GM19351 (cell line): ENCODE measurements around the gene IL10RB.

Experiments used
- ATAC-seq: cut with Tn5 transposase; IDR thresholded peaks from one replicate; pipeline ENCODE4 v1.9.1; 2021; ENCODE audit warnings: mild to moderate bottlenecking, moderate library complexity; ENCODE audit not compliant: unreplicated experiment

The IL10RB gene

DNA sequence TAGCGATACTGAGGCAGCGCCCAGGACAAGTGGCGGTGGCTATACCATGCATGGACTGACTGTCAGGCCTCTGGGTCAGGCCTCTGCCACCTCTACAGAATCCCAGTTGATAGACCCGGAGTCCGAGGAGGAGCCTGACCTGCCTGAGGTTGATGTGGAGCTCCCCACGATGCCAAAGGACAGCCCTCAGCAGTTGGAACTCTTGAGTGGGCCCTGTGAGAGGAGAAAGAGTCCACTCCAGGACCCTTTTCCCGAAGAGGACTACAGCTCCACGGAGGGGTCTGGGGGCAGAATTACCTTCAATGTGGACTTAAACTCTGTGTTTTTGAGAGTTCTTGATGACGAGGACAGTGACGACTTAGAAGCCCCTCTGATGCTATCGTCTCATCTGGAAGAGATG lies 3.2 kb upstream of the IL10RB start:
- ATAC-seq = no peak

DNA sequence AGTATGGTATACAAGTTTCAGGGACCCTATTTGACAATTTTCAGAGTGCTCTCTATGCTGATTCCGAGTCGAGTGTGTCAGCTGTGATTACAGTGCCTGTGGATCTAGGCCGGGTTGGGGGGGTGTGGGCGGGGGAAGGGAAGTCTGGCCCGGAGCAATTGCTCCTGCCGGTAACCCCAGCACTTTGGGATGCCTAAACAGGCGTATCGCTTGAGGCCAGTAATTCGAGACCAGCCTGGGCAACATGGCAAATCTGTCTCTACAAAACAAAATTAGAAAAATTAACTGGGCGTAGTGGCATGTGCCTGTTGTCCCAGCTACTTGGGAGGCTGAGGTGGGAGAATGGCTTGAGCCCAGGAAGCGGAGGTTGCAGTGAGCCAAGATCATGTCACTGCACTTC lies 1.6 kb upstream of the IL10RB start:
- ATAC-seq = no peak

DNA sequence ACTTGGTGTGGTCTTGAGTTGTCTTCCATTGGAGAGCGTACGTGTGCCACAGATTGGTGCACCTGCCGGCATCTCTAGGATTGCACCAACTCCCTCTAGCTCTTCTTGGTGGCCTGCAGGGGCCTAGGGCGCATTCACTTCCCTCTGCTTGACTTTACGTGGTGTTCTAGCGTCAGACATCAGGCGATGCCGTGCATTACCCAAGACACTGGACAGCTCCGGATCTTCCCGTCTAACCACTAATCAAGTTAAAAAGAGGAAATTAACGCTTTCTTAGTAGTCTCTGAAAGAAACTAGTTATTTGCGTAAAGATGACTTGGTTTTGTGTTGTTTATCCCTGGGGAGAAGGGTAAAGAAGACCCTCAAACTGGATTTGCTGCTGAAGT lies 510 bp upstream of the IL10RB start:
- peak; percentile 36 for ATAC-seq

DNA sequence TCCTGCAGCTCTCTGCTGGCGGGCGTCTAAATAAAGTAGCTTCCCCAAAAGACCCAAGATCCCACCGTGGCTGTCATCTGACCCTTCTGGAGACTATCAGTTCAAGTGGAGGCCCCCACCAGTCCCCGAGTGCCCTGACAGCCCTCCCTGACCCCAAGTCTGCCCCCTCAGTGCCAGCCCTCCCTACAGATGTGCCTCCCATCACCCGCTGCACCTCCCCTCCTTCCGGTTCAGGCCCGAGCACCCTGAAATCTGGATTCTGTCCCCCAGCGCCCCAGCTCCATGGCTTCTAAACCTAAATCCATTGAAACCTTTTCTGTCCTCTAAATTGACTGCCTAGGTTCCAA lies 595 bp downstream of the IL10RB start:
- no peak for ATAC-seq

DNA sequence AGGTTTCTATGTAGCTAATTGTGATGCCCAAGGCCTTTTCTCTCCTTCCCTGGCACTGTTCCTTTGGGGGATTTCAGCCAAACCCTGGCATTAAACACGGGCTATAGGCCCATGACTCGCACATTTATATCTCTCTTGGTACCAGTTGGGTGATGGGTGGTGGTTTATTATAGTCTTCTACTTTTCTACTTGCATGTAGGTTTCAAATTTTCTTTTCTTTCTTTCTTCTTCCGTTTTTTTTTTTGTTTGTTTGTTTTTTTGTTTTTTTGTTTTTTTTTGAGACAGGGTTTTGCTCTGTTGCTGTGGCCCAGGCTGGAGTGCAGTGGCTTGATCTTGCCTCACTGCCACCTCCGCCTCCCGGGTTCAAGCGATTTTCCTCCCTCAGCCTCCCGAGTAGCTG lies 1.1 kb downstream of the IL10RB start:
- no peak for ATAC-seq

DNA sequence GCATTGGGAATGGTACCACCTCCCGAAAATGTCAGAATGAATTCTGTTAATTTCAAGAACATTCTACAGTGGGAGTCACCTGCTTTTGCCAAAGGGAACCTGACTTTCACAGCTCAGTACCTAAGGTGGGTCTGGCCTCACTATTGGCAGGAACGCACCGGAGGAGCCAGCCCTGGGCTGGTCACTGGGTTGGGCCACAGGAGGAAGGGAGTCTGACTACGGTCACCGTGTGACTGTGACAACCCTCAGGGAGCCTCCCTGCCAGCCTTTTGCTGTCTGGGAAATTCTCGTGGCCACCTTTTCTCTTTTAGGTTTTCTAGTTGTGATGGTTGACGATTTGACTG lies 2.2 kb downstream of the IL10RB start:
- no peak for ATAC-seq

DNA sequence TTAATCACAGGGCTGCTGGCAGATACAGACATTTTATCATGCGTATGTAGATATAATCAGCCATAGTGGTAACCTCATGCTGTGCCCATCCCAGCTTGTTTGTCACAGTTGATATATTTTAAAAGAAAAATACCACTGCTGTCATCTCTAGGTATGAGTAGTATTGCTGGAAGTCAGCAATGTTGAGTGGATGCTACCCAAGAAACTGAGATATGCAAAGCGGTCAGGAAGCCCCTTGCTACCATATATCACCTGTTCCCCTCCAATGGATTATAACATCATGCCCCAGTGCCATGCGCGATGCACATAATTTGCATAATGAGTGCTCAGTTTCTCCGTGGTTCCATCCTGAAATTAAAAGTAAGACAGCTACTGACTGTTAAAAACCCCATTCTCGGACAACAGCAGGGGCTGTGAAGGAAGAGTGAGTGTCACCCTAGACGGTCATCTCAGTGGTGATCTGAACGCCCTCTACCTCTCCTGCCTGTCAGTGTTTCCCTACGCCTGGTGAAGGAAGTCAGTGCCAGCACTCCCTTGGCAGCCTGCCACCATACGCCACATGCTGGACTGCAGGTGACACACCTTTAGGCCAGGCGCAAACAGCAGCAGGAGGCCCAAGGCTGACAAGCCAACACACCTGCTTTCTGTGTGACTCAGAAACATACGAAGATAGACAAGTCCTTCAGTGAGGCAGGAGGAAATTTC lies 2.7 kb downstream of the IL10RB start:
- ATAC-seq = peak; percentile 66

DNA sequence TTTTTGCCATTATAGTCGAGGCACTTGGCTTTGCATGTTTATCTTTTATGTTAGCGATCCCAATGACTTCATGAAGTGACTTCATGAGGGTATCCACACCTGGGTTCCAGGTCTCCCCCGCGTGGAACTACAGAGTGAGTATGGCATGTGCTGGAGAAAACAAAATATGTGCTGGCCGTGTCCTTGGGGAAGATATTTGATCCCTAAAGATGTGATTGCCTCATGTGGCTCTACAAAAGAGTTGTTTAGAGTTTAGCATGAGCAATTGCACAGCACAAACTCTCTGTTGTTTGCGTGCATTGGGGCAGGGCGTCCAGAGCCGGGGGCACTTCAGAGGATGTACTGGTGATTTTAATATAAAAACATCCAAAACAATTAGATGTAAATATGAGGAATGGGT lies 4.8 kb downstream of the IL10RB start:
- ATAC-seq = no peak

DNA sequence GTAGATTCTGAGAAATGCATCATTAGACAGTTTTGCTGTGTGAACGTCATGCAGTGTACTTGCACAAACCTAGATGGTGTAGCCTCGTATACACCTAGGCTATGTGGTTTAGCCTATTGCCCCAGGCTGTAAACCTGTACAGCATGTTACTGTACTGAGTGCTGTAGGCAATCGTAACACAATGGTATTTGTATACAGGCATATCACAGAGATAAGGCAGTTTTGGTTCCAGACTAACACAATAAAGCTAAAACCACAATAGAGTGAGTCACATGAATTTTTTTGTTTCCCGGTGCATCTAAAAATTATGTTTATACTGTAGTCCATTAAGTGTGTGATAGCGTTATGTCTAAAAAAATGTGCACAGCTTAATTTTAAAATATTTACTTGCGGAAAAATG lies 6.9 kb downstream of the IL10RB start:
- ATAC-seq = no peak

DNA sequence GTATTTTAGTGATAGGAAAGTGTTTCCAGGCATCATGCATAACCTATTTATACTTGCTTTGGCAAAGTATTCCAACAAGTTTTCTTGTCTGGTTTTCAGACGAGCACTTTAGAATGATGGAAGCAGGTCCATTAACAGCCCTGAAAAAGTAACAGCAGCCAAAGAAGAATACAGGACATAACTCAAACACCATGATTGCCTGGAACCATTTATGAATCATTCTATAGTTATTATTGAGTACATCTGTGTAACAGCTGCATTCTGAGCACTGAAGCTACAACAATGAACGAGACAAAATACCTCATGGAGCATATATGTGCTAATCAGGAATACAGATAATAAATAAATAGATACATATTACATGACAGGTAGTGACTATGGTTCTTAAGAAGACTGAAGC lies 12.6 kb downstream of the IL10RB start:
- no peak for ATAC-seq

DNA sequence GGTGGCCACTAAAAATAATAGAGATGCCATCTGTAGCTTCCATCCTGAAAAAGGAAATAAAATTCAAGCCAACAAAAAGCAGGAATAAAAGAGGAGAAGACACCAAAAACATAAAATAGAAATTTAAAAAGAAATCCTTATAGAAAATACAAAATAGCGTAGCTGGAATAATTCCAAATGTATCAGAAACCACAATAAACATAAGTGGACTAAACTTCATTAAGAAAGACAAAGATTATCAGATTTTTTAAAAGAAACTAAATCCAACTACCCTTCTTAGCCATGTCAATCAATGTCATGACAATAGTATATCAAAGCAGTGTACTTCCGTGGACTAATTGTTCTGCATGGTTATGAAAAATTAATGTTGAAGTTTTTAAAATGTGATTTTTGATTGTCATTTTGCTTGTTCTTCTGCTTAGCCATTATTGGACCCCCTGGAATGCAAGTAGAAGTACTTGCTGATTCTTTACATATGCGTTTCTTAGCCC lies 13.2 kb downstream of the IL10RB start:
- no peak for ATAC-seq

DNA sequence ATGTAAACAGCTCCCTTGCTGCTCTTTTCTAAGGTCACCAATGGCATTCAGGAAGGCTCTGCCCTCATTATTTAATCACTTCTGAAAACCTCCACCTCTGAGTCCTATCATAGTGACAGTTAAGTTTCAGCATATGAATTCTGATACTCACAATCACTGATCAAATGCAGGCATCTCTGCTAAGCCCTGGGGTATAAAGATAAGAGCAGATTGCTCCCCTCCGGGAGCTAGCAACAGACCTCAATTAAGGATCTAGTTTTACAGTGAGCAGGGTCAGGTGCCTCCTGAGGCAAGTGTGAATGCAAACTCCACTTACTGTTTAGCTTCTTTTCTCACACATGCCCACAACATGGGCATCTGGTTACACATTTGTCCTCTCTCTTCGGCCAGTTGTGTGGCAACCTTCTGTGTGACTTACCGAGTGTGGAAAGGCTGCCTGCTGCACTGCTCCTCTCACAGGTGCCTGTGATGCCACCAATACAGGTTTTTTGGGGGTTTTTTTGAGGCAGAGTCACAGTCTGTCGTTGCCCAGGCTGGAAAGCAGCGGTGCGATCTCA lies 15.0 kb downstream of the IL10RB start:
- no peak for ATAC-seq

DNA sequence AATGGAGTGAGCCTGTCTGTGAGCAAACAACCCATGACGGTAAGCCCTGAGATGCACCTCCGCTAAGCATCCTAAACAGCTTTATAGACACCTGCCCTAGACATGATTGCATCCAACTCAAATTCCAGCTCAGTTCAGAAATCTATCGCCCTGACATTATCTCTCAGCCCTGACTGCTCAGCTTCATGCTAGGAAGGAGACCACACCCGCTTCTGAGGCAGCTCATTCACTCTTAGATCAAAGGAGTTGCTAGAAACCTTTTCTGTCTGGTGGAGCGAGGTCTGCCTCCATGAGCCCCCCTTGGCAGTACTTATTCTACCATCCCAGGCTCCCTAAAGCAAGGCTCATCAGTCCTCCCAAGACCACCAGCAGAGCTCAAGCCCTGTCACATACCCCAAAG lies 17.0 kb downstream of the IL10RB start:
- ATAC-seq = no peak

DNA sequence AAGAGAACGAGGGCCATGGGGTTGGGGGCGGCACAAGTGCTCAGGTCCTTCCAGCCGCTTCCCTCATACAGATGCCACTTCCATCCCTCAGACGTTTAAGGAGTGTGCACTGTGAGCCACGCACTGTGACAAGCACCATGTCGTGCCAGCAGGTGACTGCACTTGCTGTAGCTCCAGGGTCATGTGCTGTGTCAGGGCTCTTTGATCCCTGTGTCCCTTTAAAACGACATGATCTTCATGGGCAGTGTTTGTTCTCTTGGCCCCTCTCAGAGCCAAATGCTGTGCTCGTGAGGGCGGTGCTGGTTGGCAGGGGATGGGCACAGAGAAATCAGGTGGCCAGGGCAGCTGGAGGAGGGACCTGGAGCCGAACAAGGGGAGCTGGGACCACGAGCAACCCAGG lies 19.9 kb downstream of the IL10RB start:
- ATAC-seq = no peak

DNA sequence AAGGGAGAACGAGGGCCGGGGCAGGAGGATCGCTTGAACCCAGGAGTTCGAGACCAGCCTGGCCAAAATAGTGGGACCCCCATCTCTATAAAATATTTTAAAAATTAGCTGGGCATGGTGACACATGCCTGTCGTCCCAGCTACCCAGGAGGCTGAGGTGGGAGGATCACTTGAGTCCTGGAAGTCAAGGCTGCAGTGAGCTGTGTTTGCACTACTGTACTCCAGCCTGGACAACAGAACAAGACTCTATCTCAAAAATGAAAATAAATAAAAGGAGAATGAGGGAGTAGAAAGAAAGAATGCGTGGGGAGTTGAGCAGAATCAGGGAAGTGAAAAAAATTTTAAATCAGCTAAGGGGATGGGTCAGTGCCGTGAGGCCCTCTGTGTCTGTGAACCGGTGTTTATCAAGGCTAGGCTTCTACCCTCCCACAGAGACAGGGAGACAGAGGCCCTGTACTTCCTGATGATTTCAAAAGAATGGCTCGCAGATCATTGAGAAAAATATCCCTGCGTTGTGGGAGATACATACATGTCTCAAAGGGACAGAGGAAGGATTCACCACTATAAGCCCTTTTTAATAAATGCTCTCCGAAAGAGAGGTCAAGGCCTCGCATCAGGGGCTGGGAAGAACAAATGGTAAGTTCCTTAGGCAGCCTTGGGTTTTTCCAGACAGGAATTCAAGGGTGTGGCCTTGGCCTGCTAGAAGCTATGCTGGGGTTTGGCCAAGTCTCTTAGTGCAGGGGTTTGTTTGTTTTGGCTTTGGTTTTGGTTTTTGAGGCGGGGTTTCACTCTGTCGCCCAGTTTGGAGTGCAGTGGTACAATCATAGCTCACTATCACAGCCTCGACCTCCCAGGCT lies 20.7 kb downstream of the IL10RB start:
- ATAC-seq = no peak

DNA sequence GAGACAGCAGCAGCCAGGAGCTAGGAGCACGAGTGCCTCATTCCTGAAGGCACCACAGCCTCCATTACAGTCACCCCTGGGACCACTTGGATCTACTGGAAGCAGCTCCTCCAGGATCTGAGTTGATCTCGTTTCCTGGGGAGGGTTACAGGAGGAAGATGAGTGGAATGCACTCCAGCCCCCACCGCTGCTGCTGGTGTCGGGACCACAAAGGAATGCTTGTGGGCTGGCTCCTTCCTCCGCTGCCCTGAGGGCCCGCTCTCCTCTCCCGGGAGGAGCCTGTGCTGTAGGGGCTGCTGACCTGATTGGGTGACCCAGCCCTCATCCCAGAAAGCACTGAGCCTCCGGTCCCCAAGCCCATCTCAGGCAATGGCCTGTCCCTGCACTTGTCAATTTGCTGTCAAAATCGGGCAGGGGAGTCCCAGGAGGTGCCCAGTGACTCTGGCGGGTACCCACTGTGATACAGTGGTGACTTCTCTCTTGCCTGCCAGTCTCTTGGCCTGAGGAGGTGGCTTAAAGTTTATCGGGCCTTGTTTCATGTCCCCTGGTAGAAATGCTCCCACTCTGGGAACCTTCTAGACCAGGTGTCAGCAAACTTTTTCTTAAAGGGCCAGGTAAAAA lies 23.1 kb downstream of the IL10RB start:
- no peak for ATAC-seq

DNA sequence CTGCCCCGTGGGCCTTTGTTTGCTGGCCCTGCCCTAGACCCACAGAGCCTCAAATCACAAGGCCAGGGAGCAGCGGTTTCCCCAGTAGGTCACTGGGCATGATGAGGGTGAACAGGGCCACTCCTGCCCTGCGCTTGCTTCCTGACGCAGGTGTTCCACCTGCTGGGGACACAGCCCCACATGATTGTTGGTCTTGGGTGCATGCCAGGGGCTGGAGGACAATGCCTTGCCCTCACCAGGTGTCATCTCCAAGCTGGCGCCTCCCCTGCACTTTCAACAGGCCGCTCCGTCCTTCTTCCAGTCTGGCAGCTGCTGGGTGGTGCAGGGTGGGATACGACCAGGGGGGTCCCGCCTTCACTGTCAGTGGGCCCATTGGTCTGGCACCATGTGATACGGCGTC lies 24.3 kb downstream of the IL10RB start:
- no peak for ATAC-seq

DNA sequence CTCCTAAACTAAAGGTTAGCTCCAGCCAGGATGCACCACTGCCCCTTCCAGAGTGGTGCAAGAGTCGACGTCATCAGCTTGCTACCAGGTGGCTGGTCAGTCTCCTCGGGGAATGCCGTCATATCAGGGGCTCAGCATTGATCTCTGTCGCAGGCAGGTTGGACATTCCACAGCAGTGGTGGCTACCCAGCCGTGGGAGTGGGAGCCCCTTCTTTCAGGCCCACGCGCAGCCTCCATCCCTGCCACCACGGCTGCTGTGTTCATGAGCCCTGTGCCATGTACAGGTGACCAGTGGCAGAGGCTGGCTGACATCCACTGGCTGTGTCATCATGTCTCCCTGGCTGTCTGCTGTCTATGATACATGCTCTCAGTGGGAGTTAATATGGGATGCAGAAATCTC lies 25.5 kb downstream of the IL10RB start:
- ATAC-seq = no peak

DNA sequence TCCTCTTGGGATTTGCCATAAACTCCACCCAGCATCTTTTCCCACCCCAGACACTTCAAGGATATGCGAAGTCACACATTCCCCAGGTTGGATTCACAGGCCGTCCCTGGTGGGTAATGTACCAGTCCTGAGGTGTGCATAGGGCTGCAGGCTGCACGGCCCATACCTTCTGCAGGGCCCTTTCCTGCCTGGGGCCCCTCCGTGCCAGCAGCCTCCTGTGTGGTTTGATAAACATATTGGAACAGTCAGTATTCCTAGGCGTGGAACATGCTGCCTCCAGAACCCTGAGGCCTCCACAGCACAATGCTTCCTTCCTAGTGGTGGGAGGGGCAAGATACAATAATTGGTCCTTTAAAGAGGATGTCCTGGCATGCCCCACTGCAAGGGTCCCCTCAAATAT lies 26.6 kb downstream of the IL10RB start:
- no peak for ATAC-seq

DNA sequence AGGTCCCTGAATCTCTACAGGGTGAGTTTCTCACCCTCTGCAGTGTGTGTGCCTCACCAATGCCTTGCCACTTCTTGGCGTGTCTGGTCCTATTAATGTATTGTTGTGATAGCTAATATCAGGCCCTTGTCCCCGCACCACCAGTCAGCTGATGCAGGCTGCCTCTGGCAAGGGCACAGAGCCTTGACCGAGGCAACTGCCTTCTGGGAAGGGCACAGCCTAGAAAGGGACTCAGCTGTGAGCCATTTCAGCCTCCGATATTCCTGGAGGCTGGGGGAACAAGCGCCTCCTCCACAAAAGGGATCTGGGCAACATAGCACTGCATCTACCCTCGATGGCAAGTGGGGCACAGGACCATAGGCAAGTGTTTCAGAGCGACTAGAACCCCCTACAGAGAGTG lies 27.0 kb downstream of the IL10RB start:
- no peak for ATAC-seq

DNA sequence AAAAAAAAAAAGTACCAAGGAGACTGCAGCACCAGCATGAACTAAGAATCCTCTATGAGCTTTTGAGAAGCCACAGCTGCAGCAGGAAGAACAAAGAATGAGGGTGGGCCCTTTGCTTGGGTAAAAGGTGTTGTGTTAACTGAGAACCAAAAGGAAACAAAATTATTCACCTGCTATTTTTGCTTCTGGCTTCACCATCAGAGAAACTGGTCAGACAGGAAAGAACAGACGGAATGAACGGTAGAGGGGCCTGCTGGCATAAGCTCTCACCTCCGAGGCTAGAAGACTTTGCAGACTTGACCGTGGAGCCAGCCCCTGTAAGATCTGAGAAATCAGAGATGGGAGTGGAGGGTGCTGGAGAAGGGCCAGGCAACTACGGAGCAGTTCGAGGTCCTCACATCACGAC lies 27.6 kb downstream of the IL10RB start:
- no peak for ATAC-seq

DNA sequence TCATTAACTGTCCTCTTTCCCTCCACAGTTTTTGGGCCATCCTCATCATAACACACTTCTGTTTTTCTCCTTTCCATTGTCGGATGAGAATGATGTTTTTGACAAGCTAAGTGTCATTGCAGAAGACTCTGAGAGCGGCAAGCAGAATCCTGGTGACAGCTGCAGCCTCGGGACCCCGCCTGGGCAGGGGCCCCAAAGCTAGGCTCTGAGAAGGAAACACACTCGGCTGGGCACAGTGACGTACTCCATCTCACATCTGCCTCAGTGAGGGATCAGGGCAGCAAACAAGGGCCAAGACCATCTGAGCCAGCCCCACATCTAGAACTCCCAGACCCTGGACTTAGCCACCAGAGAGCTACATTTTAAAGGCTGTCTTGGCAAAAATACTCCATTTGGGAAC lies 30.0 kb downstream of the IL10RB start:
- ATAC-seq = no peak
